Body of pancreas (tissue), 4 donors: ENCODE results near the gene ARHGEF33.

ENCODE experiments used
- CTCF ChIP-seq, 7 experiments: fragments of 450-650 bp in 4 of 7; fragments of 200-600 bp in 3 of 7; sonication (generic) in 3 of 7; IDR thresholded peaks; one replicate each; pipeline ENCODE4 v1.5.1; 2016 to 2019; ENCODE audit warnings: antibody characterized with exemption in 7 of 7
- POLR2A ChIP-seq, 3 donors: fragments of 450-650 bp; IDR thresholded peaks; one replicate each; pipeline ENCODE4 v1.6.1; 2016; ENCODE audit warnings: antibody characterized with exemption in 3 of 3, mild to moderate bottlenecking in 2 of 3

DNA sequence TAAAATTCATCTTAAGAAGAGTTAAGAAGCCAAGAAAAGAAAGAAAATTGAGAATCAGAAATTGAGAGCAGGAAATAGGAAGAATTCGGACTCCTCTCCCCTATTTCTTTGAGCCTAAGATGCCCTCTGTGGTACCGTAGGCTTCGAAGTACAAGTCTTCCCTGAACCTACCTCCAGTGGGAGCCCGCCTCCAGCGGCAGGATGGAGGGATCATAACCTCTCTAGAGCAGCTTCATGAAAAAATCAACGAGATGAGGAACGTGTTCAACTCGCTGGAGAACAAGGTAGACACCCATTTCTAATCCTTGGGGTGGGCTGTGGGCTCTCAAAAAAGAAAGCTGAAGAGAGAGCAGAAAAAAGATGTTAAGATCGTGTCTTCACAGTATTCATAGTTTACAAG is 36.3 kb downstream of the ARHGEF33 start:
- TF ChIP-seq CTCF (IDR thresholded peaks at IDR 0.05) (no peak), POLR2A (IDR thresholded peaks at IDR 0.05) (no peak)
